ENCODE data around the gene LSM3.

DNA sequence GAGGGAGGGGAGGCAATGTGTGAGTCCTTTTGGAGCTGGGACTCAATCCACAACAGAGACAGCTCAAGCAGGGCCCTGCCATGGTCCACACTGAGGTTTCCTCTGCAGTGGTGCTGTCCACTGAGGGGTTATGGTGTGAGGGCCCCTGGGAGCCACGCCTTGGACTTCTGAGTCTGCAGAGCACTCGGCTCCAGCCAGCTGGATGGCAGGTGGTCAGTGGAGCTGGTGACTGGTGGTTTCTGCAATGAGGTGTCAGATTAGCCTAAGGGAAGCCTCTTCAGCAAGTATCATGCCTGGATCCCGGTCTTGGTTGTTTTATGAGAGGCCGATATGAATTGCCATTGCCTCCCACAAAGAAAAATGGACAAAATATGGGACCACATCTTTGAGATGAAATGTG lies 21.7 kb downstream of the LSM3 start:
- no peak for TF ChIP-seq EZH2phosphoT487 (IDR thresholded peaks at IDR 0.05; ENCODE audit: low read depth, severe bottlenecking, unreplicated experiment)
- TF ChIP-seq, protein P1, sequence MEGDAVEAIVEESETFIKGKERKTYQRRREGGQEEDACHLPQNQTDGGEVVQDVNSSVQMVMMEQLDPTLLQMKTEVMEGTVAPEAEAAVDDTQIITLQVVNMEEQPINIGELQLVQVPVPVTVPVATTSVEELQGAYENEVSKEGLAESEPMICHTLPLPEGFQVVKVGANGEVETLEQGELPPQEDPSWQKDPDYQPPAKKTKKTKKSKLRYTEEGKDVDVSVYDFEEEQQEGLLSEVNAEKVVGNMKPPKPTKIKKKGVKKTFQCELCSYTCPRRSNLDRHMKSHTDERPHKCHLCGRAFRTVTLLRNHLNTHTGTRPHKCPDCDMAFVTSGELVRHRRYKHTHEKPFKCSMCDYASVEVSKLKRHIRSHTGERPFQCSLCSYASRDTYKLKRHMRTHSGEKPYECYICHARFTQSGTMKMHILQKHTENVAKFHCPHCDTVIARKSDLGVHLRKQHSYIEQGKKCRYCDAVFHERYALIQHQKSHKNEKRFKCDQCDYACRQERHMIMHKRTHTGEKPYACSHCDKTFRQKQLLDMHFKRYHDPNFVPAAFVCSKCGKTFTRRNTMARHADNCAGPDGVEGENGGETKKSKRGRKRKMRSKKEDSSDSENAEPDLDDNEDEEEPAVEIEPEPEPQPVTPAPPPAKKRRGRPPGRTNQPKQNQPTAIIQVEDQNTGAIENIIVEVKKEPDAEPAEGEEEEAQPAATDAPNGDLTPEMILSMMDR (IDR thresholded peaks at IDR 0.05; ENCODE audit: poor library complexity), result no peak

All from hepatocyte (in vitro differentiated cells).